Retinal pigment epithelial cell (primary cell): ENCODE data around the gene SH3RF3.
A peak's percentile ranks its signal among the peaks of the same experiment; 100 is the strongest.

Source experiments
- DNase-seq: peaks from one replicate; pipeline ENCODE4 v3.0.0-alpha.2; 2010; ENCODE audit warnings: low read depth
- H3K4me3 ChIP-seq: 2 replicates; pipeline ENCODE4 v1.5.1; 2011; ENCODE audit warnings: mild to moderate bottlenecking, low read length, control low read depth, moderate library complexity
- TF ChIP-seq, protein P1 (sequence below): conservative IDR thresholded peaks from 2 replicates; pipeline ENCODE4 v1.5.1; 2011; ENCODE audit warnings: low read depth, low read length, control low read depth, inconsistent platforms

The SH3RF3 gene

DNA sequence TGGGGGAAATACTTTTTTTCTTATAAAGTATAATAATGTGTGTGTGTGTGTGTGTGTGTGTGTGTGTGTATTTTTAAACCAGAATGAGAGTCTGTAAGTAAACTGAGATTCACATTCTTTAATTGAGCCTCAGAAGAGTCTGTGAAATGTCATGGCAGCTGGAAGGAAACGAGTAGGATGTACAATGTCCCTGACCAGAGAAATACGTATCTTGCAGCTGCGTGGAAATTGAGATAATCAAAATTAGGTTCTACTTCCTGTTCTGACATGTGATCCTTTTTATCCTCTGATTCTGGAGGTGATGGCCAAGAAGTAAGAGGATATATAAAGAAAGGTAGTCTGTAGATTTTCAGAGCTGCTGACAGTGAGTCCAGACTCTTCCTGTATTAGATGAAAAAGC, 50.0 kb downstream of the SH3RF3 start:
- no peak overlapping the region for H3K4me3 ChIP-seq
- TF ChIP-seq, protein P1, sequence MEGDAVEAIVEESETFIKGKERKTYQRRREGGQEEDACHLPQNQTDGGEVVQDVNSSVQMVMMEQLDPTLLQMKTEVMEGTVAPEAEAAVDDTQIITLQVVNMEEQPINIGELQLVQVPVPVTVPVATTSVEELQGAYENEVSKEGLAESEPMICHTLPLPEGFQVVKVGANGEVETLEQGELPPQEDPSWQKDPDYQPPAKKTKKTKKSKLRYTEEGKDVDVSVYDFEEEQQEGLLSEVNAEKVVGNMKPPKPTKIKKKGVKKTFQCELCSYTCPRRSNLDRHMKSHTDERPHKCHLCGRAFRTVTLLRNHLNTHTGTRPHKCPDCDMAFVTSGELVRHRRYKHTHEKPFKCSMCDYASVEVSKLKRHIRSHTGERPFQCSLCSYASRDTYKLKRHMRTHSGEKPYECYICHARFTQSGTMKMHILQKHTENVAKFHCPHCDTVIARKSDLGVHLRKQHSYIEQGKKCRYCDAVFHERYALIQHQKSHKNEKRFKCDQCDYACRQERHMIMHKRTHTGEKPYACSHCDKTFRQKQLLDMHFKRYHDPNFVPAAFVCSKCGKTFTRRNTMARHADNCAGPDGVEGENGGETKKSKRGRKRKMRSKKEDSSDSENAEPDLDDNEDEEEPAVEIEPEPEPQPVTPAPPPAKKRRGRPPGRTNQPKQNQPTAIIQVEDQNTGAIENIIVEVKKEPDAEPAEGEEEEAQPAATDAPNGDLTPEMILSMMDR: no peak
- DNase-seq: no peak

DNA sequence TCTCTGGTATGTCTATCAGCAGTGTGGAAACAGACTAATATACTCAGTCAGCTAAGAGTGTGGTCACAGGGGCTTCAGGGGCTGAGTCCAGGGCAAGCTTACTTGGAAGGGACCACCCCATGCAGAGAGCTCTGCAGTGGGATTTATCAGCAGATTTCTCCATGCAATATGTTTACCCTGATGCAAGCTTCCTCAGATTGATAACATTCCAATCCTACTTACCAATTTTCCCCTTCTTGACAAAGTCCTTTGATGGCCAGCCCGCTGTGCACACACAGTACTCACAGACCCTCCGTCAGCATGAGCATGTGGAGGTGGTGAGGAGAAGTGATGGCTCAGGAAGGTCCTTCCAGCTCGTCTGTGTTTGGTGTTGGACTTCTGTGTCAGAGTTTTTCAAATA, 51.8 kb downstream of the SH3RF3 start:
- no peak for DNase-seq
- H3K4me3 ChIP-seq: no peak overlapping the region
- TF ChIP-seq, protein P1: no peak

DNA sequence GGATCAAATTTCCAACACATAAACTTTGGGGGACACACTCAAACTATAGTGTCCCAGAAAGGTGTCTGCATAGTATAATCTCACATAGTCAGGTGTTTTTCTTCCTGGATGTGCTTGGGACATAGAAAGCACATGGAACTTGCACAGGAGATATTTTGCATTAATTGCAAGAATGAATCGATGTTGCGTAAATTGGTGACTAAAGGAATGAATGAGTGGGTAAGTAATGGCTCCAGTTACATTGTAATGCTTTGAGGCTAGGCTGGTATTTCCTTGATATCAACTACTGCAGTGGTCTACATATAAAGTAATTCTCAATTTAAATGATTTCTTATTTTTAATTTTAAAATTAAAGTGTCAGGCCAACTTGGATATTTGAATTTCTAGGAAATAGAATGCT, 53.4 kb downstream of the SH3RF3 start:
- no peak overlapping the region for H3K4me3 ChIP-seq
- no peak for DNase-seq
- TF ChIP-seq, protein P1: no peak

DNA sequence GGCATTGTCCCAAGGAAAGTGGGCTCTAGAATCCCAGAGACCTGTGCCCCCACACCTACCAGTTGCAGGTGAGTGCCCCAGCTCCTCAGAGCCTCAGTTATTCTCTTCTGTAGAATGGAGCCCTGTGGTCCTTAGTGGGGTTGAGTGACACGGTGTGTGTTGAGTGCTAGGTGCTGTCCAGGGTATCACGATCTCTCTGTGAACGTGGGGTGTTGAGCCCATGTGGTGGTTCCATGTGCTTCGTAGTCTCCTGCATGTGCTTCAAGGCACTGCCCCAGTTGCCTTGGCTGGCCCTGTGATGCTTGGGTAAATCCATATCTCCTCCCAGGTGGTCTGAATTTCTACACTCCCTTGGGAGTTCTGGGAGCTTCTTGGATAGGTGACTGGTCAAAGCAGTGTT, 54.9 kb downstream of the SH3RF3 start:
- TF ChIP-seq, protein P1: no peak
- no peak overlapping the region for H3K4me3 ChIP-seq
- no peak for DNase-seq

DNA sequence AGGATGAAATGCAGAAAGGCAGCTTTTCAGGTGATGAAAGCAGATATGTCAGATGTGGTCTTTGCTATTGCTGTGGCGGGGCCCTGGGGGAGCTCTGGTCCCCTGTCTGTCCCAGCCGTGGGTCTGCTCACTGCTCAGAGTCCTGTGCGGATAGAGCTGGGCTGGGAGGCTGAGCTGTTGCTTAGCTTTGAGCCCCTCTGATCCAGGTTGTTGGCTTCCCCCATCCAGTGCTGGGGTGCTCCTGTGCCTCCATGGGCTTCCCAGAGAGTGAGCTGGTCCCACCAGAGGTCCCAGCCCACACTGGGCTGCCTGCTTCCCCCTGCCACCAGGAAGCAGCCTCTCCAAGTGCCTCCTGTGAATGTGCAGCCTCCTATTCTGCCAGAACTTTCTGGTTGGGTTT, 55.4 kb downstream of the SH3RF3 start:
- TF ChIP-seq, protein P1: no peak

DNA sequence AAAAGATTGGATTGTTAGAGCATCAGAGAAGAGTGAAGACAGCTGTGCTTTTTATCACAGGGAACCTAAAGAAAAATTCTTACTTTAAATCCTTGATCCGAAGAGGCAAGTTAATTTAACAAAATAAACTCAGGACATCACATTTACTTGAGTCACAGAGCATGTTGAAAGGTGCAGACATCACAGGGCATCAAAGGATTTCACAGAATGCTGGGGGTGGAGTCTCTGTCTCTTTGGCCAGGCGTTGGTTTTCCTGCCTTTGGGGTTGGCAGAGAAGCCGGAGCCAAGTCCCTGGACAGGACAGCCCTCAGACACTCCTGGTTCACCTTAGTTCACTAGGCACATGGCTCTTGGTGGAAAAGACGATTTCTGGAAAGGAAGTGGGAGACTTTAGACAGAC, 56.3 kb downstream of the SH3RF3 start:
- peak; percentile 45 for DNase-seq
- TF ChIP-seq, protein P1: no peak
- H3K4me3 ChIP-seq: no peak overlapping the region

More for the DNA sequence above, 55.4 kb downstream of the SH3RF3 start:
- DNase-seq: no peak
- no peak overlapping the region for H3K4me3 ChIP-seq

DNA sequence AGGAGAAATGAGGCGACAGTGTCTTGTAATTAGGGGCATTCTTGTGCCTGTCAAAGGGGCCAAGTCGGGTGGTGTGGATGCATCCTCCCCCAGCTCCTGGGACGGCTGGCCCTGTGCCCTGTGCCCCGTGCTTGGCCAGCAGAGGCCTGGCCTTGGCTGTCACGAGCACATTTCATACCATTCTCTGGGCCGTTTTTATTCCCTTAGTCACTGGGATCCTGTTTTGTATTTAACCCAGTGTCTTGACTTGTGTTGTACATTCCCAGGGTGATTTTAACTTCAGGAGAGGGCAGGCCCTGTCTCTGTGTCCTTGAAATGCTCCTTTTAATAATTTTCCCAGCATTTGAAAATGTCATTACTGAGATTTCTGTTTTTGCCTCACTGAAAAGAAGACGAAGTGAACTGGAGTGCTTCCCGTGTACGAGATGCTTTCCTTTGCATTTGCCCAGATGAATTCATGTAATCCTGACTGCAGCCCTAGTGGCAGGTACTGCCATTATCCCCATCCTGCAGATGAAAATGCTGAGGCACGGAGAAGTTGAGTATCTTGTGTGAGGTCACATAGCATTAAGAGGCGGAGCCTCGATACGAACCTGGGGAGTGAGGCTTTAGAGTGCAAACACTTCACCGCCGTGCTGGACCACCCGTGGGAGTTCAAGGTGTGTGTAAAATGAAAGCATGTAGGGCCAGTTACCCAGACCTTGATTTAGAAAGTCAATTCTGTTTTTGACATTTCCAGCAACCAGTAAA, 57.0 kb downstream of the SH3RF3 start:
- peak; percentile 64 for DNase-seq
- TF ChIP-seq, protein P1: no peak
- no peak overlapping the region for H3K4me3 ChIP-seq
